HL-60 (cell line): ENCODE results near the gene ECM2.

Experiments used
- DNase-seq, 2 experiments: peaks; one replicate each; pipeline ENCODE4 v3.0.0-alpha.2; 2010 to 2020; ENCODE audit warnings: low read depth in 1 of 2, low spot score in 1 of 2
- H3K27ac ChIP-seq: fragments of 250-450 bp; sonication (Bioruptor Pico); replicated peaks from 2 replicates; pipeline ENCODE4 v1.5.1; 2020; ENCODE audit warnings: mild to moderate bottlenecking, moderate library complexity
- H3K27me3 ChIP-seq: fragments of 250-450 bp; sonication (Bioruptor Pico); 2 replicates; pipeline ENCODE4 v1.5.1; 2021; ENCODE audit warnings: mild to moderate bottlenecking, moderate library complexity; ENCODE audit not compliant: insufficient read depth, poor library complexity, severe bottlenecking
- H3K4me3 ChIP-seq: replicated peaks from 2 replicates; pipeline ENCODE4 v1.5.1; 2011; ENCODE audit warnings: mild to moderate bottlenecking, control low read depth, low read length; ENCODE audit not compliant: insufficient read depth
- GABPA ChIP-seq: IDR thresholded peaks from 2 replicates; pipeline ENCODE4 v1.6.1; 2012; ENCODE audit warnings: low read depth
- POLR2AphosphoS5 ChIP-seq: IDR thresholded peaks from 2 replicates; pipeline ENCODE4 v1.6.1; 2012; ENCODE audit warnings: low read depth
- REST ChIP-seq: IDR thresholded peaks from 2 replicates; pipeline ENCODE4 v1.6.1; 2012; ENCODE audit warnings: low read depth; ENCODE audit not compliant: insufficient replicate concordance
- SPI1 ChIP-seq: IDR thresholded peaks from 2 replicates; pipeline ENCODE4 v1.6.1; 2012; ENCODE audit warnings: low read depth, mild to moderate bottlenecking, borderline replicate concordance
- TF ChIP-seq, protein P1 (sequence below): IDR thresholded peaks from one replicate; pipeline ENCODE4 v1.5.1; 2011; ENCODE audit warnings: low read length, control low read depth, inconsistent platforms; ENCODE audit not compliant: insufficient read depth

Gene ECM2

GRCh38 chr9:92486371-92486770, 49.4 kb downstream of the ECM2 start:
- TF ChIP-seq SPI1 (no peak), POLR2AphosphoS5 (no peak), GABPA (no peak), REST (no peak)
- TF ChIP-seq, protein P1, sequence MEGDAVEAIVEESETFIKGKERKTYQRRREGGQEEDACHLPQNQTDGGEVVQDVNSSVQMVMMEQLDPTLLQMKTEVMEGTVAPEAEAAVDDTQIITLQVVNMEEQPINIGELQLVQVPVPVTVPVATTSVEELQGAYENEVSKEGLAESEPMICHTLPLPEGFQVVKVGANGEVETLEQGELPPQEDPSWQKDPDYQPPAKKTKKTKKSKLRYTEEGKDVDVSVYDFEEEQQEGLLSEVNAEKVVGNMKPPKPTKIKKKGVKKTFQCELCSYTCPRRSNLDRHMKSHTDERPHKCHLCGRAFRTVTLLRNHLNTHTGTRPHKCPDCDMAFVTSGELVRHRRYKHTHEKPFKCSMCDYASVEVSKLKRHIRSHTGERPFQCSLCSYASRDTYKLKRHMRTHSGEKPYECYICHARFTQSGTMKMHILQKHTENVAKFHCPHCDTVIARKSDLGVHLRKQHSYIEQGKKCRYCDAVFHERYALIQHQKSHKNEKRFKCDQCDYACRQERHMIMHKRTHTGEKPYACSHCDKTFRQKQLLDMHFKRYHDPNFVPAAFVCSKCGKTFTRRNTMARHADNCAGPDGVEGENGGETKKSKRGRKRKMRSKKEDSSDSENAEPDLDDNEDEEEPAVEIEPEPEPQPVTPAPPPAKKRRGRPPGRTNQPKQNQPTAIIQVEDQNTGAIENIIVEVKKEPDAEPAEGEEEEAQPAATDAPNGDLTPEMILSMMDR: no peak

GRCh38 chr9:92484563-92484962, 51.2 kb downstream of the ECM2 start:
- no peak for DNase-seq
- TF ChIP-seq SPI1: no peak
- TF ChIP-seq, protein P1: no peak
- no peak for TF ChIP-seq GABPA
- TF ChIP-seq POLR2AphosphoS5: no peak
- TF ChIP-seq REST: no peak
- Histone ChIP-seq H3K27ac (no peak overlapping the region), H3K27me3 (no peaks in the 10 kb centered on the region), H3K4me3 (no peak overlapping the region)

More at GRCh38 chr9:92486371-92486770, 49.4 kb downstream of the ECM2 start:
- no peak for DNase-seq
- no peak overlapping the region for H3K4me3 ChIP-seq
- H3K27me3 ChIP-seq: no peaks in the 10 kb centered on the region
- H3K27ac ChIP-seq: no peak overlapping the region

DNA sequence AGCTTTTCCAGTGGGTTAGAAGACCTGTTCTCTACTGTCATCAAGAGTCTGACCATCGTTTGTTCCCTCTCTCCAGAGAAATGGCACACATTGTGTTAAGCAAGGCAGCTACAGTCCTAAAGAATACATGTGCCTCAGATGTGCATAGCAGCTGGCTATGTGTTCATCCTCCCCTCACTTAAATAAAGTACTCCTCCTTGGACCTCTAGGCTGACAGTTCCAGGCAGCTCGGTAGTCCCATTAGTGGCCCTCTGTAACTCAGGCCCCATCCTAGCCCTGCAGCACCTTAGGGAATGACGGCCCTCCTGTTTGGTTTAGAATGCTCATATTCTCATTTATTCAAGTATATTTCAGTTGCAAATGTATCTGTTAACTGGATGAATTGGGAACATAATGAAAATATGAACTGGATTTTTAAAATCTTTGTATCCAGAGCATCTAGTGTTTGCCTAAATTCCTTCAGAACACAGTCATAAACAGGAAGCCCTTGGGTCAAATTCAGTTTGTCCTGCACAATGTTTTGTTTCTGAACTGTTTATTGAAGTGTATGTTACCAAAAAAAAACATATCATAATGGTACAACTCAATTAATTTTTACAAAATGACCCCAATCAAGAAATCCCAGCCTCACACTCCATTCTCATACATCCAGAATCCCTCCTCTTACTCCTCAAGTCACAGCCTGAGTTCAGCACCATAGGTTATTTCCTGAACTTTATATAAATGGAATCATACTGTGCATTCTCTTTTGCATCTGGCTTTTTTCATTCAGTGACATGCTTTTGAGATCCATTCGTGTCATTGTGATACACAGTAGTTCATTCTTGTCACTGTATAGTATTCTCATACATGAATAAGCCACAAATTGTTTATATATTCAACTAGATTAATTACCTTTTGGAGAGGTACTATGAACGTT, 51.9 kb downstream of the ECM2 start:
- H3K4me3 ChIP-seq: no peak overlapping the region
- DNase-seq: no peak

More for the DNA sequence above, 51.9 kb downstream of the ECM2 start:
- no peaks in the 10 kb centered on the region for H3K27me3 ChIP-seq
- TF ChIP-seq, protein P1: no peak
- no peak for TF ChIP-seq POLR2AphosphoS5
- no peak for TF ChIP-seq REST
- no peak for TF ChIP-seq SPI1
- no peak for TF ChIP-seq GABPA
- no peak overlapping the region for H3K27ac ChIP-seq
